Measurements from ENCODE around the gene C14orf180.
"Not testable (repeated sequence)": the region's sequence is repeated elsewhere in the genome, so short reads cannot be mapped to it uniquely, and the experiment has no call there.

Gene C14orf180

GRCh38 chr14:104576970-104577332, 2.6 kb upstream of the C14orf180 start:
- Histone ChIP-seq H3K9ac (ENCODE audit: low read length) (no peak overlapping the region), H2AFZ (ENCODE audit: low read depth, low read length) (no peak overlapping the region)

GRCh38 chr14:104577426-104577825, 2.1 kb upstream of the C14orf180 start:
- TF ChIP-seq, protein P1, sequence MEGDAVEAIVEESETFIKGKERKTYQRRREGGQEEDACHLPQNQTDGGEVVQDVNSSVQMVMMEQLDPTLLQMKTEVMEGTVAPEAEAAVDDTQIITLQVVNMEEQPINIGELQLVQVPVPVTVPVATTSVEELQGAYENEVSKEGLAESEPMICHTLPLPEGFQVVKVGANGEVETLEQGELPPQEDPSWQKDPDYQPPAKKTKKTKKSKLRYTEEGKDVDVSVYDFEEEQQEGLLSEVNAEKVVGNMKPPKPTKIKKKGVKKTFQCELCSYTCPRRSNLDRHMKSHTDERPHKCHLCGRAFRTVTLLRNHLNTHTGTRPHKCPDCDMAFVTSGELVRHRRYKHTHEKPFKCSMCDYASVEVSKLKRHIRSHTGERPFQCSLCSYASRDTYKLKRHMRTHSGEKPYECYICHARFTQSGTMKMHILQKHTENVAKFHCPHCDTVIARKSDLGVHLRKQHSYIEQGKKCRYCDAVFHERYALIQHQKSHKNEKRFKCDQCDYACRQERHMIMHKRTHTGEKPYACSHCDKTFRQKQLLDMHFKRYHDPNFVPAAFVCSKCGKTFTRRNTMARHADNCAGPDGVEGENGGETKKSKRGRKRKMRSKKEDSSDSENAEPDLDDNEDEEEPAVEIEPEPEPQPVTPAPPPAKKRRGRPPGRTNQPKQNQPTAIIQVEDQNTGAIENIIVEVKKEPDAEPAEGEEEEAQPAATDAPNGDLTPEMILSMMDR (IDR thresholded peaks at IDR 0.05; ENCODE audit: low read depth, low read length), result no peak
- TF ChIP-seq EZH2phosphoT487 (IDR thresholded peaks at IDR 0.05; ENCODE audit: low read depth), result no peak
- no peaks in the 10 kb centered on the region for H3K9me3 ChIP-seq (ENCODE audit: insufficient read depth, low read length)
- H3K27ac ChIP-seq (ENCODE audit: low read length), result no peak overlapping the region
- H3K79me2 ChIP-seq (ENCODE audit: low read length), result no peaks in the 10 kb centered on the region
- H3K4me2 ChIP-seq (ENCODE audit: low read length), result no peak overlapping the region
- H3K4me3 ChIP-seq (ENCODE audit: low read length), result no peak overlapping the region
- H3K9ac ChIP-seq (ENCODE audit: low read length), result no peak overlapping the region
- no peaks in the 10 kb centered on the region for H3K4me1 ChIP-seq (ENCODE audit: low read length)
- no peaks in the 10 kb centered on the region for H4K20me1 ChIP-seq (ENCODE audit: insufficient read depth, low read length)
- H3K27me3 ChIP-seq (ENCODE audit: low read depth, low read length), result no peaks in the 10 kb centered on the region
- no peaks in the 10 kb centered on the region for H3K36me3 ChIP-seq (replicated peaks; ENCODE audit: low read depth, low read length)
- no peak overlapping the region for H2AFZ ChIP-seq (ENCODE audit: low read depth, low read length)

More at GRCh38 chr14:104576970-104577332, 2.6 kb upstream of the C14orf180 start:
- no peaks in the 10 kb centered on the region for H3K4me1 ChIP-seq (ENCODE audit: low read length)
- H3K4me2 ChIP-seq (ENCODE audit: low read length), result no peak overlapping the region
- no peaks in the 10 kb centered on the region for H3K9me3 ChIP-seq (ENCODE audit: insufficient read depth, low read length)
- no peaks in the 10 kb centered on the region for H4K20me1 ChIP-seq (ENCODE audit: insufficient read depth, low read length)
- no peak overlapping the region for H3K27ac ChIP-seq (ENCODE audit: low read length)
- TF ChIP-seq, protein P1 (IDR thresholded peaks at IDR 0.05; ENCODE audit: low read depth, low read length), result no peak
- TF ChIP-seq EZH2phosphoT487 (IDR thresholded peaks at IDR 0.05; ENCODE audit: low read depth), result no peak
- no peaks in the 10 kb centered on the region for H3K79me2 ChIP-seq (ENCODE audit: low read length)
- no peaks in the 10 kb centered on the region for H3K27me3 ChIP-seq (ENCODE audit: low read depth, low read length)
- H3K36me3 ChIP-seq (replicated peaks; ENCODE audit: low read depth, low read length), result no peaks in the 10 kb centered on the region
- H3K4me3 ChIP-seq (ENCODE audit: low read length), result no peak overlapping the region

DNA sequence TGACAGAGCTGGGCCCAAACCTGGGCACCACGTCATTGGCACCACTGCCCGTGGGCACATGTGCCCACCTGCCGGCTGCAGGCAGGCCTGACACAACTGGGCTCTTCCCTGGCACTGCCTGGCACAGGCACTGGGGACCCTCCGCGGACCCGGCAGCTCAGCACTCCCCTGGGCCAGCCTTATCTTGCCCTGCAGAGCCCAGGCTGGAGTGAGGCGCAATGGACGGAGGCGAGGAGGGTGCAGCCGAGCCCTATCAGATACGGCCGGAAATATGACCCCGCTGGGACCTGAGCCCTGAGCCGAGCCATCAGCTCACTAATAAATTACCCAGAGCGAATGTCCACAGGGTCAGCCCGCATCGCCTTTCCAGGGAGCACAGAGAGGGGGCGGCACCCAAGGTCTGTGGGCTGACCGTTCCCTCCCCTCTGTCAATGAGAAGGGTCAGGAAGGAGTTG, 1.7 kb upstream of the C14orf180 start:
- no peaks in the 10 kb centered on the region for H3K27me3 ChIP-seq (ENCODE audit: low read depth, low read length)
- H3K36me3 ChIP-seq (replicated peaks; ENCODE audit: low read depth, low read length), result no peaks in the 10 kb centered on the region
- H4K20me1 ChIP-seq (ENCODE audit: insufficient read depth, low read length), result no peaks in the 10 kb centered on the region
- H3K9ac ChIP-seq (ENCODE audit: low read length), result no peak overlapping the region
- H3K4me1 ChIP-seq (ENCODE audit: low read length), result no peaks in the 10 kb centered on the region
- no peak for TF ChIP-seq EZH2phosphoT487 (IDR thresholded peaks at IDR 0.05; ENCODE audit: low read depth)
- TF ChIP-seq, protein P1 (IDR thresholded peaks at IDR 0.05; ENCODE audit: low read depth, low read length), result no peak
- no peaks in the 10 kb centered on the region for H3K79me2 ChIP-seq (ENCODE audit: low read length)
- no peak overlapping the region for H3K4me3 ChIP-seq (ENCODE audit: low read length)
- no peak overlapping the region for H3K27ac ChIP-seq (ENCODE audit: low read length)
- no peak overlapping the region for H2AFZ ChIP-seq (ENCODE audit: low read depth, low read length)
- no peaks in the 10 kb centered on the region for H3K9me3 ChIP-seq (ENCODE audit: insufficient read depth, low read length)
- H3K4me2 ChIP-seq (ENCODE audit: low read length), result no peak overlapping the region

DNA sequence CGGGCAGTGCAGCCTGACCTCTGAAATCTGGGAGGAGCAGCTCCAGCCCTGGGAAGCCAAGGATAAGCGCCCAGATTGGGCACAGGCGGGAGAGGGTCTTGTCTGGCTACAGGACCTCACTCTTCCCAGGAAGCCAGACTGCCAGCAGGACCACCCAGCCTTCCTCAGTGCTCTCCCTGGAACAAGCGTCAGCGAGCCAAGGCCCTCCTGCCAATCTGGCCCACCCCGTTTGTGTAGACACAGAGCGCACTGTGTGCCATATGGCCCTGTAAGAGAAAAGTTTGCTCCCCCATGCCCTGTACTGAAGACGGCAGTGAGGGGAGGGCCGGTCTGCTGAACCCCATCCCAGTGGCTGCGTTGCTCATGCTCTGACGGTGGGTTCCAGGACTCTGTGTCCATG, 1.2 kb upstream of the C14orf180 start:
- H2AFZ ChIP-seq (ENCODE audit: low read depth, low read length), result no peak overlapping the region
- no peaks in the 10 kb centered on the region for H3K9me3 ChIP-seq (ENCODE audit: insufficient read depth, low read length)
- no peaks in the 10 kb centered on the region for H3K4me1 ChIP-seq (ENCODE audit: low read length)
- no peaks in the 10 kb centered on the region for H4K20me1 ChIP-seq (ENCODE audit: insufficient read depth, low read length)
- H3K79me2 ChIP-seq (ENCODE audit: low read length), result no peaks in the 10 kb centered on the region
- no peak overlapping the region for H3K27ac ChIP-seq (ENCODE audit: low read length)
- H3K4me2 ChIP-seq (ENCODE audit: low read length), result no peak overlapping the region
- H3K4me3 ChIP-seq (ENCODE audit: low read length), result no peak overlapping the region
- TF ChIP-seq EZH2phosphoT487 (IDR thresholded peaks at IDR 0.05; ENCODE audit: low read depth), result no peak
- TF ChIP-seq, protein P1 (IDR thresholded peaks at IDR 0.05; ENCODE audit: low read depth, low read length), result no peak
- H3K9ac ChIP-seq (ENCODE audit: low read length), result no peak overlapping the region
- H3K36me3 ChIP-seq (replicated peaks; ENCODE audit: low read depth, low read length), result no peaks in the 10 kb centered on the region
- H3K27me3 ChIP-seq (ENCODE audit: low read depth, low read length), result no peaks in the 10 kb centered on the region

DNA sequence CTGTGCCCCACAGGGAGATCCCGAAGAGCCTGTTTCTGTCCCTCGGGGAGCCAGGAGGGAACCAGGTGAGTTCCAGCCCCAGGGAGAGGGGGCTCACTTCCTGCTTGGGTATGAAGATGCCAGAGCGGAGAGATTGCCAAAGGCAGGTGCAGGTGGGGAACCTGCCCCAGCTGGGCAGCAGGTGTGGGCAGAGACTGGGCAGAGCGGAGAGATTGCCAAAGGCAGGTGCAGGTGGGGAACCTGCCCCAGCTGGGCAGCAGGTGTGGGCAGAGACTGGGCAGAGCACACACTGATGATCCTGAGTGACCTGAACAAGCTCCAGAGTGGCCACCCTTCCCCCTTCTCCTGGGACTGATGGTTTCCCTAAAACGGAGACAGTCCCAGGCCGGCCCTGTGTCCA, 375 bp downstream of the C14orf180 start:
- H3K27ac ChIP-seq (ENCODE audit: low read length); H3K4me2 ChIP-seq (ENCODE audit: low read length); H3K9me3 ChIP-seq (ENCODE audit: insufficient read depth, low read length); H4K20me1 ChIP-seq (ENCODE audit: insufficient read depth, low read length); H3K79me2 ChIP-seq (ENCODE audit: low read length); H3K27me3 ChIP-seq (ENCODE audit: low read depth, low read length); H3K36me3 ChIP-seq (replicated peaks; ENCODE audit: low read depth, low read length); H2AFZ ChIP-seq (ENCODE audit: low read depth, low read length); H3K9ac ChIP-seq (ENCODE audit: low read length); H3K4me3 ChIP-seq (ENCODE audit: low read length); H3K4me1 ChIP-seq (ENCODE audit: low read length): not testable (repeated sequence)

Measured in OCI-LY3 (cell line).